SK-N-SH treated with all-trans-retinoic acid at 6 μM for 48 hours (cell line): Measurements from ENCODE around the gene GAPVD1.

Experiments used
- ARNTL ChIP-seq: fragments of 450-650 bp; formaldehyde crosslinking; IDR thresholded peaks from 2 replicates; pipeline ENCODE4 v1.5.0; 2020; ENCODE audit warnings: low read depth, mild to moderate bottlenecking, moderate library complexity, borderline replicate concordance
- ISL1 ChIP-seq: fragments of 250-450 bp; sonication (Bioruptor Pico); IDR thresholded peaks from 2 replicates; pipeline ENCODE4 v2.1.2; 2022; ENCODE audit warnings: mild to moderate bottlenecking, moderate library complexity
- OSR1 ChIP-seq: fragments of 250-450 bp; sonication (Bioruptor Pico); IDR thresholded peaks from 2 replicates; pipeline ENCODE4 v1.8.0; 2022; ENCODE audit warnings: moderate library complexity, mild to moderate bottlenecking, inconsistent platforms
- PATZ1 ChIP-seq: fragments of 250-450 bp; sonication (Bioruptor Pico); IDR thresholded peaks from 2 replicates; pipeline ENCODE4 v1.8.0; 2020; ENCODE audit warnings: mild to moderate bottlenecking, moderate library complexity, borderline replicate concordance
- RARB ChIP-seq: fragments of 250-450 bp; sonication (Bioruptor Pico); IDR thresholded peaks from 2 replicates; pipeline ENCODE4 v1.8.0; 2021; ENCODE audit warnings: mild to moderate bottlenecking, moderate library complexity
- ZC3H10 ChIP-seq: fragments of 250-450 bp; sonication (Bioruptor Pico); IDR thresholded peaks from 2 replicates; pipeline ENCODE4 v1.5.1; 2021; ENCODE audit warnings: mild to moderate bottlenecking, moderate library complexity
- ZFP30 ChIP-seq: fragments of 450-650 bp; formaldehyde crosslinking; IDR thresholded peaks from 2 replicates; pipeline ENCODE4 v1.5.0; 2022; ENCODE audit warnings: mild to moderate bottlenecking, moderate library complexity

GRCh38 chr9:125407432-125407973, 145.9 kb downstream of the GAPVD1 start:
- TF ChIP-seq ZC3H10: no peak
- TF ChIP-seq ARNTL: no peak
- TF ChIP-seq ZFP30 (CRISPR knock-in tag): no peak
- no peak for TF ChIP-seq RARB
- no peak for TF ChIP-seq OSR1
- TF ChIP-seq PATZ1 (CRISPR knock-in tag): no peak
- no peak for TF ChIP-seq ISL1 (CRISPR knock-in tag)
